MV-4-11 (cell line): ENCODE measurements around the gene CCDC57.
"Not testable (repeated sequence)": the region's sequence is repeated elsewhere in the genome, so short reads cannot be mapped to it uniquely, and the experiment has no call there.

Experiments used
- DNase-seq: peaks from one replicate; lab custom pipeline; 2025; lab: John Stamatoyannopoulos, UW

Gene CCDC57

GRCh38 chr17:82201498-82201910 is 11.1 kb downstream of the CCDC57 start:
- no peak for DNase-seq

- DNase-seq: peak; percentile 26
Measured at GRCh38 chr17:82200743-82201497, 11.7 kb downstream of the CCDC57 start.

- DNase-seq: peak; percentile 85
Measured at GRCh38 chr17:82200135-82200534, 12.5 kb downstream of the CCDC57 start.

- DNase-seq: no peak
Measured at GRCh38 chr17:82199496-82199895, 13.1 kb downstream of the CCDC57 start.

- no peak for DNase-seq
Measured at GRCh38 chr17:82198092-82198491, 14.6 kb downstream of the CCDC57 start.

GRCh38 chr17:82195675-82196672 is 16.7 kb downstream of the CCDC57 start:
- DNase-seq: no peak

GRCh38 chr17:82194765-82195164 is 17.9 kb downstream of the CCDC57 start:
- DNase-seq: no peak

- DNase-seq: peak; percentile 92
Measured at GRCh38 chr17:82193520-82194220, 19.0 kb downstream of the CCDC57 start.

- not testable (repeated sequence) for DNase-seq
Measured at GRCh38 chr17:82193050-82193449, 19.6 kb downstream of the CCDC57 start.

- no peak for DNase-seq
Measured at GRCh38 chr17:82188001-82188961, 24.4 kb downstream of the CCDC57 start.

GRCh38 chr17:82187500-82187899 is 25.1 kb downstream of the CCDC57 start:
- DNase-seq: no peak

GRCh38 chr17:82186221-82186620 is 26.4 kb downstream of the CCDC57 start:
- DNase-seq: no peak

- no peak for DNase-seq
Measured at GRCh38 chr17:82184761-82185160, 27.9 kb downstream of the CCDC57 start.

GRCh38 chr17:82180776-82181528 is 31.7 kb downstream of the CCDC57 start:
- DNase-seq: no peak

GRCh38 chr17:82179946-82180475 is 32.6 kb downstream of the CCDC57 start:
- DNase-seq: no peak

- DNase-seq: no peak
Measured at GRCh38 chr17:82179412-82179811, 33.2 kb downstream of the CCDC57 start.

- DNase-seq: no peak
Measured at GRCh38 chr17:82178499-82179261, 34.0 kb downstream of the CCDC57 start.

GRCh38 chr17:82177761-82178498 is 34.7 kb downstream of the CCDC57 start:
- DNase-seq: no peak

- no peak for DNase-seq
Measured at GRCh38 chr17:82177276-82177675, 35.4 kb downstream of the CCDC57 start.
